Measurements from ENCODE around the gene HRAS. TPM values are rescaled to one million over a fixed set of nuclear protein-coding genes. Genes with fewer than 3 reads are reported as not detected.

Gene HRAS
- total and polyA plus RNA-seq, 4 donors: 4.7 to 17.4 (median 10.9) TPM

GRCh38 chr11:490930-491260 is 44.5 kb downstream of the HRAS start:
- no peaks in the 10 kb centered on the region for H3K9me3 ChIP-seq (ENCODE audit: control insufficient read depth in 4 of 4, low read length in 3 of 4)
- WGBS: 97% methylated on average over 15 of the region's 15 CpGs
- DNase-seq (ENCODE audit: low spot score): no peak
- H3K27ac ChIP-seq (ENCODE audit: low read depth in 1 of 2, low read length in 2 of 2): no peak overlapping the region
- H3K4me3 ChIP-seq (ENCODE audit: low read depth in 1 of 3, low read length in 3 of 3): no peak overlapping the region
- no peaks in the 10 kb centered on the region for H3K27me3 ChIP-seq (ENCODE audit: control insufficient read depth in 4 of 4, insufficient read depth in 4 of 4, low read length in 3 of 4)
- no peak for TF ChIP-seq FOXA2 (IDR thresholded peaks at IDR 0.05)
- no peak for TF ChIP-seq GABPA (IDR thresholded peaks at IDR 0.05 in 1 of 2, conservative IDR thresholded peaks at IDR 0.05 in 1 of 2)
- TF ChIP-seq JUND (IDR thresholded peaks at IDR 0.05): no peak
- TF ChIP-seq RAD21 (IDR thresholded peaks at IDR 0.05): no peak
- no peak for TF ChIP-seq SP1 (IDR thresholded peaks at IDR 0.05)
- TF ChIP-seq RXRA (IDR thresholded peaks at IDR 0.05): no peak
- TF ChIP-seq FOXA1 (IDR thresholded peaks at IDR 0.05): no peak
- TF ChIP-seq, protein P1, sequence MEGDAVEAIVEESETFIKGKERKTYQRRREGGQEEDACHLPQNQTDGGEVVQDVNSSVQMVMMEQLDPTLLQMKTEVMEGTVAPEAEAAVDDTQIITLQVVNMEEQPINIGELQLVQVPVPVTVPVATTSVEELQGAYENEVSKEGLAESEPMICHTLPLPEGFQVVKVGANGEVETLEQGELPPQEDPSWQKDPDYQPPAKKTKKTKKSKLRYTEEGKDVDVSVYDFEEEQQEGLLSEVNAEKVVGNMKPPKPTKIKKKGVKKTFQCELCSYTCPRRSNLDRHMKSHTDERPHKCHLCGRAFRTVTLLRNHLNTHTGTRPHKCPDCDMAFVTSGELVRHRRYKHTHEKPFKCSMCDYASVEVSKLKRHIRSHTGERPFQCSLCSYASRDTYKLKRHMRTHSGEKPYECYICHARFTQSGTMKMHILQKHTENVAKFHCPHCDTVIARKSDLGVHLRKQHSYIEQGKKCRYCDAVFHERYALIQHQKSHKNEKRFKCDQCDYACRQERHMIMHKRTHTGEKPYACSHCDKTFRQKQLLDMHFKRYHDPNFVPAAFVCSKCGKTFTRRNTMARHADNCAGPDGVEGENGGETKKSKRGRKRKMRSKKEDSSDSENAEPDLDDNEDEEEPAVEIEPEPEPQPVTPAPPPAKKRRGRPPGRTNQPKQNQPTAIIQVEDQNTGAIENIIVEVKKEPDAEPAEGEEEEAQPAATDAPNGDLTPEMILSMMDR (IDR thresholded peaks at IDR 0.05; ENCODE audit: low read depth, low read length, missing input control): no peak
- no peak for TF ChIP-seq NR2F2 (IDR thresholded peaks at IDR 0.05)
- no peak for TF ChIP-seq HNF4A (conservative IDR thresholded peaks at IDR 0.05)
- H3K9ac ChIP-seq (ENCODE audit: low read depth in 1 of 2, low read length in 2 of 2): no peak overlapping the region
- peaks cover 0 to 2% (median 0%) of the 10 kb centered on the region in 4 donors for H3K4me1 ChIP-seq (ENCODE audit: control insufficient read depth in 4 of 4, insufficient read depth in 4 of 4, low read length in 3 of 4)
- peaks cover 0 to 48% (median 15%) of the 10 kb centered on the region in 4 donors for H3K36me3 ChIP-seq (ENCODE audit: control insufficient read depth in 4 of 4, insufficient read depth in 3 of 4, low read depth in 1 of 4, low read length in 3 of 4)

- Histone ChIP-seq H3K9ac (ENCODE audit: low read depth in 1 of 2, low read length in 2 of 2) (no peak overlapping the region), H3K27ac (ENCODE audit: low read depth in 1 of 2, low read length in 2 of 2) (no peak overlapping the region), H3K4me3 (ENCODE audit: low read depth in 1 of 3, low read length in 3 of 3) (no peak overlapping the region), H3K36me3 (ENCODE audit: control insufficient read depth in 4 of 4, insufficient read depth in 3 of 4, low read depth in 1 of 4, low read length in 3 of 4) (peaks cover 0 to 42% (median 11%) of the 10 kb centered on the region in 4 donors), H3K27me3 (ENCODE audit: control insufficient read depth in 4 of 4, insufficient read depth in 4 of 4, low read length in 3 of 4) (no peaks in the 10 kb centered on the region), H3K9me3 (ENCODE audit: control insufficient read depth in 4 of 4, low read length in 3 of 4) (no peaks in the 10 kb centered on the region), H3K4me1 (ENCODE audit: control insufficient read depth in 4 of 4, insufficient read depth in 4 of 4, low read length in 3 of 4) (peaks cover 0 to 2% (median 0%) of the 10 kb centered on the region in 4 donors)
- no peak for TF ChIP-seq RAD21 (IDR thresholded peaks at IDR 0.05)
- no peak for TF ChIP-seq HNF4G (IDR thresholded peaks at IDR 0.05)
- no peak for TF ChIP-seq SP1 (IDR thresholded peaks at IDR 0.05)
- TF ChIP-seq ATF3 (IDR thresholded peaks at IDR 0.05): no peak
- TF ChIP-seq, protein P1 (IDR thresholded peaks at IDR 0.05; ENCODE audit: low read depth, low read length, missing input control): no peak
- TF ChIP-seq HNF4A (conservative IDR thresholded peaks at IDR 0.05): no peak
- TF ChIP-seq, protein P2, sequence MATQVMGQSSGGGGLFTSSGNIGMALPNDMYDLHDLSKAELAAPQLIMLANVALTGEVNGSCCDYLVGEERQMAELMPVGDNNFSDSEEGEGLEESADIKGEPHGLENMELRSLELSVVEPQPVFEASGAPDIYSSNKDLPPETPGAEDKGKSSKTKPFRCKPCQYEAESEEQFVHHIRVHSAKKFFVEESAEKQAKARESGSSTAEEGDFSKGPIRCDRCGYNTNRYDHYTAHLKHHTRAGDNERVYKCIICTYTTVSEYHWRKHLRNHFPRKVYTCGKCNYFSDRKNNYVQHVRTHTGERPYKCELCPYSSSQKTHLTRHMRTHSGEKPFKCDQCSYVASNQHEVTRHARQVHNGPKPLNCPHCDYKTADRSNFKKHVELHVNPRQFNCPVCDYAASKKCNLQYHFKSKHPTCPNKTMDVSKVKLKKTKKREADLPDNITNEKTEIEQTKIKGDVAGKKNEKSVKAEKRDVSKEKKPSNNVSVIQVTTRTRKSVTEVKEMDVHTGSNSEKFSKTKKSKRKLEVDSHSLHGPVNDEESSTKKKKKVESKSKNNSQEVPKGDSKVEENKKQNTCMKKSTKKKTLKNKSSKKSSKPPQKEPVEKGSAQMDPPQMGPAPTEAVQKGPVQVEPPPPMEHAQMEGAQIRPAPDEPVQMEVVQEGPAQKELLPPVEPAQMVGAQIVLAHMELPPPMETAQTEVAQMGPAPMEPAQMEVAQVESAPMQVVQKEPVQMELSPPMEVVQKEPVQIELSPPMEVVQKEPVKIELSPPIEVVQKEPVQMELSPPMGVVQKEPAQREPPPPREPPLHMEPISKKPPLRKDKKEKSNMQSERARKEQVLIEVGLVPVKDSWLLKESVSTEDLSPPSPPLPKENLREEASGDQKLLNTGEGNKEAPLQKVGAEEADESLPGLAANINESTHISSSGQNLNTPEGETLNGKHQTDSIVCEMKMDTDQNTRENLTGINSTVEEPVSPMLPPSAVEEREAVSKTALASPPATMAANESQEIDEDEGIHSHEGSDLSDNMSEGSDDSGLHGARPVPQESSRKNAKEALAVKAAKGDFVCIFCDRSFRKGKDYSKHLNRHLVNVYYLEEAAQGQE (IDR thresholded peaks at IDR 0.05): no peak
- TF ChIP-seq RXRA (IDR thresholded peaks at IDR 0.05): no peak
- no peak for TF ChIP-seq JUND (IDR thresholded peaks at IDR 0.05)
- DNase-seq (ENCODE audit: low spot score): no peak
- WGBS: 98% methylated on average over 38 of the region's 38 CpGs
Observed at GRCh38 chr11:490186-490929, 45.0 kb downstream of the HRAS start.

Data from liver (tissue), 9 donors.